Measurements from ENCODE around the gene ADSL. TPM values are rescaled to one million over a fixed set of nuclear protein-coding genes. Genes with fewer than 3 reads are reported as not detected.

The ADSL gene
- total RNA-seq, 6 experiments from 2014 or later = 15.1 to 47.6 (median 24.9) TPM

- no peaks in the 10 kb centered on the region for H3K9me3 ChIP-seq
- ATAC-seq (no peak), DNase-seq (no peak)
- TF ChIP-seq CTCF (IDR thresholded peaks at IDR 0.05) (no peak), POLR2A (IDR thresholded peaks at IDR 0.05) (no peak)
- H3K27me3 ChIP-seq = no peaks in the 10 kb centered on the region
- H3K27ac ChIP-seq = no peak overlapping the region
- no peaks in the 10 kb centered on the region for H3K4me1 ChIP-seq
- intact Hi-C loops (cut with DNase I) = no loop called here
- 100% methylated on average over 1 of the region's 1 CpG for WGBS (ENCODE audit: insufficient coverage, low coverage, low lambda C conversion rate, missing lambda C conversion rate)
- no peak overlapping the region for H3K4me3 ChIP-seq
- H3K36me3 ChIP-seq = peaks cover 19 to 81% (median 46%) of the 10 kb centered on the region in 4 donors
Observed at GRCh38 chr22:40364431-40364830, 18.1 kb downstream of the ADSL start.

- no peak for DNase-seq
- Histone ChIP-seq H3K4me3 (no peak overlapping the region), H3K36me3 (peaks cover 12 to 64% (median 36%) of the 10 kb centered on the region in 4 donors), H3K9me3 (no peaks in the 10 kb centered on the region), H3K27ac (no peak overlapping the region), H3K4me1 (no peaks in the 10 kb centered on the region), H3K27me3 (no peaks in the 10 kb centered on the region)
- 100% methylated on average over 2 of the region's 2 CpGs for WGBS (ENCODE audit: insufficient coverage, low coverage, low lambda C conversion rate, missing lambda C conversion rate)
- intact Hi-C loops (cut with DNase I) = no loop called here
- TF ChIP-seq CTCF (IDR thresholded peaks at IDR 0.05) (no peak), POLR2A (IDR thresholded peaks at IDR 0.05) (no peak)
- no peak for ATAC-seq
Observed at GRCh38 chr22:40366068-40366467, 19.8 kb downstream of the ADSL start.

GRCh38 chr22:40367342-40367741 is 21.0 kb downstream of the ADSL start:
- Histone ChIP-seq H3K27me3 (no peaks in the 10 kb centered on the region), H3K4me1 (peaks cover 0 to 6% (median 0%) of the 10 kb centered on the region in 4 donors), H3K9me3 (no peaks in the 10 kb centered on the region), H3K4me3 (no peak overlapping the region), H3K27ac (no peak overlapping the region), H3K36me3 (peaks cover 8 to 52% (median 27%) of the 10 kb centered on the region in 4 donors)
- TF ChIP-seq POLR2A (IDR thresholded peaks at IDR 0.05) (no peak), CTCF (IDR thresholded peaks at IDR 0.05) (no peak)
- DNase-seq = no peak
- intact Hi-C loops (cut with DNase I) = no loop called here
- no peak for ATAC-seq
- 71% methylated on average over 6 of the region's 6 CpGs for WGBS (ENCODE audit: insufficient coverage, low coverage, low lambda C conversion rate, missing lambda C conversion rate)

- intact Hi-C loops (cut with DNase I) = no loop called here
- DNase-seq (no peak), ATAC-seq (no peak)
- H3K27me3 ChIP-seq = no peaks in the 10 kb centered on the region
- peaks cover 1 to 45% (median 23%) of the 10 kb centered on the region in 4 donors for H3K36me3 ChIP-seq
- H3K4me3 ChIP-seq = no peak overlapping the region
- no peak for TF ChIP-seq POLR2A (IDR thresholded peaks at IDR 0.05)
- TF ChIP-seq CTCF (IDR thresholded peaks at IDR 0.05) = no peak
- 85% methylated on average over 5 of the region's 6 CpGs for WGBS (ENCODE audit: insufficient coverage, low coverage, low lambda C conversion rate, missing lambda C conversion rate)
- H3K4me1 ChIP-seq = peaks cover 0 to 6% (median 0%) of the 10 kb centered on the region in 4 donors
- H3K27ac ChIP-seq = no peak overlapping the region
- H3K9me3 ChIP-seq = no peaks in the 10 kb centered on the region
Observed at GRCh38 chr22:40368016-40368415, 21.7 kb downstream of the ADSL start.

- Histone ChIP-seq H3K9me3 (no peaks in the 10 kb centered on the region), H3K4me3 (no peak overlapping the region), H3K4me1 (peaks cover 0 to 6% (median 0%) of the 10 kb centered on the region in 4 donors), H3K27me3 (no peaks in the 10 kb centered on the region), H3K27ac (no peak overlapping the region), H3K36me3 (peaks cover 0 to 37% (median 18%) of the 10 kb centered on the region in 4 donors)
- TF ChIP-seq CTCF (IDR thresholded peaks at IDR 0.05) (no peak), POLR2A (IDR thresholded peaks at IDR 0.05) (no peak)
- DNase-seq = no peak
- intact Hi-C loops (cut with DNase I) = no loop called here
- 91% methylated on average over 3 of the region's 3 CpGs for WGBS (ENCODE audit: insufficient coverage, low coverage, low lambda C conversion rate, missing lambda C conversion rate)
- no peak for ATAC-seq
Observed at GRCh38 chr22:40368836-40369235, 22.5 kb downstream of the ADSL start.

All from right lobe of liver (tissue), 6 donors.